Testis (tissue), 3 donors: Measurements from ENCODE around the gene HOXA2. TPM values are rescaled to one million over a fixed set of nuclear protein-coding genes. Genes with fewer than 3 reads are reported as not detected.

Source experiments
- DNase-seq: peaks from one replicate; pipeline ENCODE4 v3.0.0-alpha.2; 2019
- H3K27ac ChIP-seq, 2 donors: fragments of 200-600 bp; sonication (generic); one replicate each; pipeline ENCODE4 v1.5.1; 2019
- H3K27me3 ChIP-seq: fragments of 200-600 bp; sonication (generic); one replicate; pipeline ENCODE4 v1.5.1; 2019
- H3K36me3 ChIP-seq: fragments of 200-600 bp; sonication (generic); one replicate; pipeline ENCODE4 v1.5.1; 2017; ENCODE audit warnings: low read depth; ENCODE audit errors: missing control alignments
- H3K4me1 ChIP-seq: fragments of 200-600 bp; sonication (generic); one replicate; pipeline ENCODE4 v1.5.1; 2019
- H3K4me3 ChIP-seq, 2 donors: fragments of 200-600 bp; sonication (generic); one replicate each; pipeline ENCODE4 v1.5.1; 2017 to 2019
- H3K9me3 ChIP-seq: fragments of 200-600 bp; sonication (generic); one replicate; pipeline ENCODE4 v1.5.1; 2017
- POLR2A ChIP-seq: fragments of 450-650 bp; IDR thresholded peaks from one replicate; pipeline ENCODE4 v1.6.1; 2017; ENCODE audit warnings: antibody characterized with exemption, mild to moderate bottlenecking, moderate library complexity
- WGBS, 2 donors: methylation state at CpG; one replicate each; pipeline ENCODE4 v1.1.5; 2018; 5-methylcytosine and 5-hydroxymethylcytosine counted together
- intact Hi-C: fragments of 100-400 bp; cut with DNase I; formaldehyde crosslinking; loops from one replicate; pipeline ENCODE4 v1.15.1; 2023; ENCODE audit warnings: low total_unique reads
- polyA plus RNA-seq: library from polyadenylated mRNA; stranded (reverse); fragments of 350-450 nt; fragmentation: Illumina TruSeq; extraction: RNeasy Lipid Tissue Mini Kit (QIAGEN cat#74804); gene quantifications from one replicate; pipeline ENCODE4 v1.2.3, GENCODE V29; 2014; ENCODE audit warnings: low read depth, low replicate concordance; ENCODE audit not compliant: insufficient read depth
- total RNA-seq, 2 donors: library from RNA; depleted of rRNA; stranded (reverse); fragments of >200 nt; gene quantifications; one replicate each; pipeline ENCODE4 v1.2.3, GENCODE V29; 2016
- TF ChIP-seq, protein P1 (sequence below), 3 experiments: fragments of 450-650 bp in 2 of 3; fragments of 200-600 bp in 1 of 3; sonication (generic) in 1 of 3; IDR thresholded peaks; one replicate each; pipeline ENCODE4 v1.5.1; 2016 to 2019; ENCODE audit warnings: antibody characterized with exemption in 3 of 3, mild to moderate bottlenecking in 2 of 3, moderate library complexity in 1 of 3

HOXA2 gene
- total and polyA plus RNA-seq, 3 donors from 2014 or later, result 0.31 to 0.32 TPM; not detected in 1

GRCh38 chr7:27108390-27109127 is 6.1 kb upstream of the HOXA2 start:
- Histone ChIP-seq H3K9me3 (no peaks in the 10 kb centered on the region), H3K27ac (no peak overlapping the region), H3K4me1 (no peaks in the 10 kb centered on the region), H3K36me3 (no peaks in the 10 kb centered on the region), H3K27me3 (no peaks in the 10 kb centered on the region), H3K4me3 (peak overlapping the region; percentile 2 to 4)
- no peak for DNase-seq
- intact Hi-C loops, result no loop called here
- TF ChIP-seq, protein P1, sequence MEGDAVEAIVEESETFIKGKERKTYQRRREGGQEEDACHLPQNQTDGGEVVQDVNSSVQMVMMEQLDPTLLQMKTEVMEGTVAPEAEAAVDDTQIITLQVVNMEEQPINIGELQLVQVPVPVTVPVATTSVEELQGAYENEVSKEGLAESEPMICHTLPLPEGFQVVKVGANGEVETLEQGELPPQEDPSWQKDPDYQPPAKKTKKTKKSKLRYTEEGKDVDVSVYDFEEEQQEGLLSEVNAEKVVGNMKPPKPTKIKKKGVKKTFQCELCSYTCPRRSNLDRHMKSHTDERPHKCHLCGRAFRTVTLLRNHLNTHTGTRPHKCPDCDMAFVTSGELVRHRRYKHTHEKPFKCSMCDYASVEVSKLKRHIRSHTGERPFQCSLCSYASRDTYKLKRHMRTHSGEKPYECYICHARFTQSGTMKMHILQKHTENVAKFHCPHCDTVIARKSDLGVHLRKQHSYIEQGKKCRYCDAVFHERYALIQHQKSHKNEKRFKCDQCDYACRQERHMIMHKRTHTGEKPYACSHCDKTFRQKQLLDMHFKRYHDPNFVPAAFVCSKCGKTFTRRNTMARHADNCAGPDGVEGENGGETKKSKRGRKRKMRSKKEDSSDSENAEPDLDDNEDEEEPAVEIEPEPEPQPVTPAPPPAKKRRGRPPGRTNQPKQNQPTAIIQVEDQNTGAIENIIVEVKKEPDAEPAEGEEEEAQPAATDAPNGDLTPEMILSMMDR (IDR thresholded peaks at IDR 0.05), result no peak
- no peak for TF ChIP-seq POLR2A
- WGBS, 2 donors, result 13 to 46% methylated on average over 6 to 41 of the region's 41 CpGs

DNA sequence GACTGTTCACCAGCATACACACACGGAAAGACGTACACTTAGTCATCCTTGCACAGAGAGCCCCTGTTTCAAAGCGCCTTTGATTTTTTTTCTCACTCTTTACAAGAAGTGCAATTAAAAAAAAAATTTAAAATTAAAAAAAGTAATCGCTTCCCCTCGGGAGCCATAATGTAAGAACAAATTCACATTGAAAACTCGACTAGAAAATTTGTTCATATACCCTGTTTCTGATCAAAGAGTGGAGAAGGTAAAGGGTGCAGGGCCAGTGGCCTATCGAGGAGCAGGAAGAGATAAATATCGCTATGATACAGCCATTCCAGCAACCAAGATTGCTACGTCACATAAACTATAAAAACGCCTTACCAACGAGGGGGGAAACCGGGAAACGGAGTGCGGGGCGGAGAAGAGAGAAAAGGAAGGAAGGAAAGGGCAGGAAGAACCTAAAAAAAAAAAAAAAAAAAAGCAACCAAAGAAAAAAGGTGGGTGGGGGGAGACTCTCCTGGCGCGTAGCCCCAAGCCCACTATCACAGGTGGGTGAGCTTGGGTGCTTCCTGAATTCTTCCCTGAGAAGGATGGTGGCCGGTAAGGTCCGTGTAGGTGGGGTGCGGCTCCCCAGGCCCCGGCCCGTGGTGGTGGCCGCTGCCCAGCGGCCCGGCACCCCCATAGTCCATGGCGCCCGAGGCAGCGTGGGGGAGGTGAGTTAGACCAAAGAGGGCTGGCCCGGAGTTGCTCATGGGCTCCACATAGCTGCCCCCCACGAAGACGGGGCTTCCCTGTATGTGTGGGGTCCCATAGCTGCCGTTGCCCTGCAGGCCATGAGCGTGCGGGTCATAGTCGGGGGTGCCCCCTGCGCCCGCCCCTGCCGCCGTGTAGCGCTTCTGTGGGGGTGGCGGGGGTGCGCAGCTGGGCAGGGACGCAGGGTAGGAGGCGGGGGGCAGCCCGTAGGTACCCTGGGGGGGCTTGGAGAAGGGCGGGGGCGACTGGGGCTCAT is 5.2 kb upstream of the HOXA2 start:
- no peaks in the 10 kb centered on the region for H3K4me1 ChIP-seq
- peak overlapping the region; percentile 2 to 4 for H3K4me3 ChIP-seq
- H3K27me3 ChIP-seq, result no peaks in the 10 kb centered on the region
- no peaks in the 10 kb centered on the region for H3K36me3 ChIP-seq
- intact Hi-C loops, result no loop called here
- no peaks in the 10 kb centered on the region for H3K9me3 ChIP-seq
- no peak for DNase-seq
- H3K27ac ChIP-seq, result no peak overlapping the region
- 24 to 25% methylated on average over 29 to 44 of the region's 47 CpGs for WGBS, 2 donors
- TF ChIP-seq, protein P1 (IDR thresholded peaks at IDR 0.05), result no peak
- no peak for TF ChIP-seq POLR2A

GRCh38 chr7:27106901-27107240 is 4.4 kb upstream of the HOXA2 start:
- Histone ChIP-seq H3K4me1 (no peaks in the 10 kb centered on the region), H3K4me3 (no peak overlapping the region), H3K27ac (no peak overlapping the region), H3K27me3 (no peaks in the 10 kb centered on the region), H3K36me3 (no peaks in the 10 kb centered on the region), H3K9me3 (no peaks in the 10 kb centered on the region)
- intact Hi-C loops, result no loop called here
- 19 to 33% methylated on average over 14 of the region's 14 CpGs for WGBS, 2 donors
- no peak for DNase-seq
- TF ChIP-seq, protein P1 (IDR thresholded peaks at IDR 0.05), result no peak
- TF ChIP-seq POLR2A, result no peak

DNA sequence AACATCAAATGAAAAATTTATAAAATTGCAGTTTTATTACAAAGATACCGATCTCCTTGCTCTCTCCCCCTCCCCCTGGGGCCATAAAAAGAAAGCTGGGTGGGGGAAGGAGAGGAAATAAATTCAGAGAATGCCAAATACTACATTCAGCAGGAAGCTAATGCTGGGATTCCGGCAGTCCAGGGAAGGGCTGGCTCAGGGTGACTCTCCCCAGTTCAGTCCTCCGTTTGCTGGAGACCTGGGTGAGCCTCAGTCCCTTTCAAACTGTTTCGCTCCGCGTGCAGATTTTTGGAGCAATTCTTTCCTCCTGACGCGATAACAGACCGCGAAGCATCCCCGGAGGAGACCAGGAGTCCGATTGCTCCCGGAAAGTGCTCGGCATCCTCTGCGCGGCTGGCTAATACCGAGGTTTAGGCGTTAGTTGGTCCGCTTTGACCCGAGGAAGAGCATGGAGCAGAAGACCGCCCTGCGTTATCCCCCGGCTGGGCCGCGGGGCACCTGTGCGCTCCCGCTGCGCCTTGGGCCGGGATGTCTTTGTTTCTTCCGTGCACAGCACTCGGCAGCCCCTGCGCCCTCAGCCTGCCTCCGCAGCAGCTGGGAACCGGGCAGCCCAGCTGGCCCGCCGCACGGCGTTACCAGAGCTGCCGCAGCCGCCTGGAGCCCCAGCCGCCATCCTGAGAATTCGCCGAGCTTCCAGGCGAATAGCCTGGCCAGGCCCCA is 3.9 kb upstream of the HOXA2 start:
- intact Hi-C loops, result no loop called here
- Histone ChIP-seq H3K27ac (no peak overlapping the region), H3K36me3 (no peaks in the 10 kb centered on the region), H3K27me3 (no peaks in the 10 kb centered on the region), H3K9me3 (no peaks in the 10 kb centered on the region), H3K4me3 (no peak overlapping the region), H3K4me1 (no peaks in the 10 kb centered on the region)
- TF ChIP-seq, protein P1 (IDR thresholded peaks at IDR 0.05), result no peak
- TF ChIP-seq POLR2A, result no peak
- 18 to 36% methylated on average over 30 to 44 of the region's 44 CpGs for WGBS, 2 donors
- DNase-seq, result no peak
